Embryonic facial prominence (tissue), 1 donor: ENCODE measurements around the gene SNX33.
"Not testable (repeated sequence)": the region's sequence is repeated elsewhere in the genome, so short reads cannot be mapped to it uniquely, and the experiment has no call there.

ENCODE experiments used
- DNase-seq: peaks from one replicate; pipeline ENCODE4 v3.0.0-alpha.2; 2016; ENCODE audit errors: extremely low spot score

SNX33 gene, protein sequence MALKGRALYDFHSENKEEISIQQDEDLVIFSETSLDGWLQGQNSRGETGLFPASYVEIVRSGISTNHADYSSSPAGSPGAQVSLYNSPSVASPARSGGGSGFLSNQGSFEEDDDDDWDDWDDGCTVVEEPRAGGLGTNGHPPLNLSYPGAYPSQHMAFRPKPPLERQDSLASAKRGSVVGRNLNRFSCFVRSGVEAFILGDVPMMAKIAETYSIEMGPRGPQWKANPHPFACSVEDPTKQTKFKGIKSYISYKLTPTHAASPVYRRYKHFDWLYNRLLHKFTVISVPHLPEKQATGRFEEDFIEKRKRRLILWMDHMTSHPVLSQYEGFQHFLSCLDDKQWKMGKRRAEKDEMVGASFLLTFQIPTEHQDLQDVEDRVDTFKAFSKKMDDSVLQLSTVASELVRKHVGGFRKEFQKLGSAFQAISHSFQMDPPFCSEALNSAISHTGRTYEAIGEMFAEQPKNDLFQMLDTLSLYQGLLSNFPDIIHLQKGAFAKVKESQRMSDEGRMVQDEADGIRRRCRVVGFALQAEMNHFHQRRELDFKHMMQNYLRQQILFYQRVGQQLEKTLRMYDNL

DNA sequence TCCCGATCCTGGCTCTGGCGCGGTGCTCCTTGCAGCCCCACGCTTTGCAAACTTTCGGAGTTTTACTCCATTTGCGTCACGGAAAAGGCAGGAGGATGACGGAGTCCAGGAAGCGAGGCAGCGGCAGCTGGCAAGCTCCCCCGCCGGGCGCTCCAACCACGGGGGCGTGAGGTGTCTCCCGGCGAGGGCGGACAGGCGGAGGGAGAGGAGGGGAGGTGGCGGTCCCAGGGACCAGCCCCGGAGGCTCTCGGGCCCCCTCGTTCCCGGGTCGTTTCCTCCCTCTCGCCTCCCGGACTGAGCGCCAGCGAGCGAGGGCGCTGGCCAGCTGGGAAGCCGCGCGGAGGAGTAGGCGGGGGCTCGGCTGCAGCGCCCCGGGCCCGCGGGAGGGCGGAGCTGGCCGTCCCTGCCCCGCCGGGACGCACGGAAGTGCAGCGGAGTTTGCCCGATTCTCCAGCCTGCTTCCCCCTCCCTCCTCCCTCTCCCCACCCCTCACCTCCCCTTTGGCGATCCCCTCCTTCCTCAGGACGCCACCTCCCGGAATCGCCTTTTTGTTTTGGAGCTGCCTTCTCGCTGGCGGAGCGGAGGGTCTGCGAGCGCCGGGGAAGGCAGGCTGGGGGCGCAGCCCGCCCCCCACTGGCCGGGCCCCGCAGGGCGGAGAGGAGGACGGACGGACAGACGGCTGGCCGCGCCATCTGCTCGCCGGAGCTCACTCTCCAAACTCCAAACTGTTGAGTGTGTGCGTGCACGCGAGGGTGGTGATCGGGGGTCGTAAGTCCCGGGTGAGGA is at the start of gene SNX33:
TSS of gene SNX33 (plus strand) at position 543 of the 786 bp plus-strand sequence. CDS start 1,191 bp downstream, outside the sequence.
- DNase-seq, result peak; percentile 74

DNA sequence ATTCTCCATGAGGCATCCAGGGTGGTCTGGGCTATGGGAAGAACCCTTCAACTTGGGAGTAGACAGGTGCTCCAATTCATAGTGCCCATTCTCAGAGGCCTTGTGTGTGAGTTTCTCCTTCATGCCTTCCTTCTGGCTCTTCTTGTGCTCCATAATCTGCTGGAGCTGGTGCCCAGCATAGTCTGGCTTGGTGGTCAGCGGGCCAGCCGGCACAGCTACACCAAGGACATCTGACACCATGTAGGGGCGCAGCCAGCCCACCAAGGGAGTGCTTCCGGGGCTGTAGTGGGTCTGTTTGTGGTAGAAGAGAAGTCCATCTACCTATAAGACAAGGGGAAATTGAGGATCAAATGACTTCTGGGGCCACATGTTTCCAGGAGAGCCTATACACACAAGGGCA is 49.4 kb upstream of the SNX33 start:
- DNase-seq, result no peak

DNA sequence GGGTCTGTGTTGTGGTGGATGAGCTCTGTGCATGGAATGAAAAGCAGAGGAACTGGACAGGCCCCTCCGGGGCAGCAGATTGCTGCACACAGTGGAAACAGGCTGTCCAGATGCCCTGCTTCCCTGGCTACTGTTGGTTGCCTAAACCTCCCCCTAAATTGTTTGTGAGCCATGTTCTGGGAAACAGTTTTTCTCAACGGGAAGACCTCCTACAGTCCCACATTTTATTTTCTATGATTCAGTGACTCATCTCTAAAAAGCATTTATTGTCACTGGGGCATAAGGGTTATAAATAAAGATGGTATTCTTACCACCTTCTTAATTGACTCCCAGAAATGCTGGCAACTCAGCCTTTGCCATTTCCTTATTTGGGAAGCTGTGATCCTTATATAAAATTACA is 48.3 kb upstream of the SNX33 start:
- no peak for DNase-seq

DNA sequence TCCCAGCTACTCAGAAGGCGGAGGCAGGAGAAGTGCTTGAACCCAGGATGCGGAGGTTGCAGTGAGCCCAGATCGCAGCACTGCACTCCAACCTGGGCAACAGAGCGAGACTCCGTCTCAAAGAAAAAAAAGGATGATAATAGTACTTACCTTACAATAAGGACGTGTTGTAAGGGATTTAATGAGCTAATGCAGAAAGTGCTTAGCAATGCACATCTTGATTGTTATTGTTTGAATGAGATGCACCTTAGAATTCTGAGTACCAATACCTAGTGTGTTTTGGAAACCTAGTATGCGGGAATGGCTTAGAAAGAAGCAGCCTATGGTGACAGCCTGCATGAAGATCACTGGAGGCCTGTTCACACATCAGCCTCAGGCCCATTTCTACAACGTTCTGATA is 41.7 kb upstream of the SNX33 start:
- no peak for DNase-seq

DNA sequence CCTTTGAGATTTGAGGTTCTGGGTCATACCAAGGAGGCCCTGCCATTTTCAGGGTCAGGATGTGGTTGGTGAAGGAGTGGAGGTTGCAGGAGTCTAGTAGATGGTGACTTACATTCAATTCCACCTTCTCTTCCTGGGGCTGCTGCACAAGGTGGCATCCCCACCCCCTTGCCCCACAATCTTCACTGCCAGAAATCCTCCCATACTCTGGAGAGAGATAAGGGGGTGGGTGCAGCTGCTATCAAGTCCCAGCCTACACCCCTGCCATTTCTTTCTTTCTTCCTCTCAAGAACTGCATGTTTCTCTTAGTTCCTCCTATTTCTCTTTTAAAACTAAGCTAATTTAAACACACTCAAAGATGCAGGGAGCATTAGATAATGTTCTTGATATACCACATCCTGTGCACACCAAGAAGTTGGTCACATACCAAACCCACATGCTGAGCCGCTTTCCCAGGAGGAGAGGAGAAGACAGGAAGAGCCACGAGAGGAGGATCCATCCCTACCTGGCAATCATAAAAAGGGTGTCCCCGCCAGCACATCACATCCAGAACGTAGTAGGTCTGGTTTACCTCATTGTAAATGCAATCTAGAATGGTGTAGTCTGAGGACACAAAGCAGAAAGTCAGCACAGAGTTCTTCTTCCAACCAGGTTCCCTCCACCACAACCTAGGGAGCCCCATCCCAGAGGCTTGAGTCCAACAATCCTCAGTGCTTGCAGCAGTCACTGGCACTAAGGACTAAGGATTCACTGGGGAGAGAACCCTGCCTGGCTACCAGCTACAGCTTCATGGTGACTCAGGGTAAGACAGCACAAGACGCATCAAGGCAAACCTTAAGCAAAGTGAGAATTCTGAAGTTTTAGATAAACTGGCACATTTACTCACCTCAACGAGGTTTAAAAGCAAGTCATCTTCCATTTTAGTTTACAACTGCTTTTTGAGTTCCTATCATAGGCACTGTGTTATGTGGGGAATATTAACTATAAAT is 40.7 kb upstream of the SNX33 start:
- no peak for DNase-seq

DNA sequence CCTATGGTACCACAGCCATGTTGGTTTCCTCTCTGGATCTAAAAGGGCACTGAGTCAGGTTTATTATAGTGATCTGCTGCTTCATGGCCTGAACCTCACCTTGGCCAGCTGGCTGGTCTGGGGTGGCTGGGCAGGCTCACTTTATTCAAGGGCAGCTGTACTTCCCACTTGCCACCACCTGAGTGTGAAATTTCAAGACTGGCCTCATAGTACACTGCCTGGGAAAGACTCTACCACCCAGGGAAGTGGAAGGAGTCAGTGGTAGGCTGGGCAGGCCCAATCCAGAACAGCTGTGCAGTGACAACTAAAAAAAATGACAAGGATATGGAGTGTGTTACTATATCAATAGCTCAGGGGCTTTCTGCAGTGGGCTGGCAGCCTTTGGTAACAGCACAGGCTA is 30.9 kb upstream of the SNX33 start:
- DNase-seq, result no peak

DNA sequence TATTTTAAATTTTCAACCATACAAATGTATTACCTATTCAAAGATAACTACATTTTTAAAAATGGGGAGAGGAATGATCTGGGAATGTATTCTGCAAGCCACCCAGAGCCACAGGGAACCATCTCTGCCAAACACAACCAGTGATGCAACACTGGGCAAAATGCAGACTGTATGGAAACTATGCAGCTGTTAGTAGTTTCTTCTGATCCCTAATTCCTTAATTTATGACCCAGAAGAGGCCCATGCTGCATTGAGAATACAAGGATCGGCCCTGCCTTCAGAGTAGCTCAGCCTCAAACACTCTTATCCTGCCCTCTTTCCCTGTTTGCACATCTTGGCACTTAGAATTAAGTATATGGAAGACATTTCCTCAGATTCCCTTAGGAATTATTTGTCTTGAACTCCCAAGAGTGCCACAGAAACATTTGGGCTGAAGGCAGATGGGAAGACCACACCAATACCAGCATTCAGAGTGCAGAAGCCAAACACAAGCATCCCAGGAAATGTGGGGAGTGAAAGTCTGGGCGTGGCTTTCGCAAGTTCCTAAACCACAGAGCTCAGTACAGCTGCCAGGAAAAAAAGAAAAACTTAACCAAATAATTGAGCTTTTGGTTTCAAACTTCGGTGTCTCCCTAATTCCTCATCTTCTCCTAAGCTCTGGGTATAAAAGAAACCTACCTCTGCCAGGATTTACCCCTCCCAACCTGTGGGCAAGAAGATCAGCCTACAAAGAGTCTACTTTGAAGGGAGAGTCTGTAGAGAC is 27.5 kb upstream of the SNX33 start:
- DNase-seq, result no peak

DNA sequence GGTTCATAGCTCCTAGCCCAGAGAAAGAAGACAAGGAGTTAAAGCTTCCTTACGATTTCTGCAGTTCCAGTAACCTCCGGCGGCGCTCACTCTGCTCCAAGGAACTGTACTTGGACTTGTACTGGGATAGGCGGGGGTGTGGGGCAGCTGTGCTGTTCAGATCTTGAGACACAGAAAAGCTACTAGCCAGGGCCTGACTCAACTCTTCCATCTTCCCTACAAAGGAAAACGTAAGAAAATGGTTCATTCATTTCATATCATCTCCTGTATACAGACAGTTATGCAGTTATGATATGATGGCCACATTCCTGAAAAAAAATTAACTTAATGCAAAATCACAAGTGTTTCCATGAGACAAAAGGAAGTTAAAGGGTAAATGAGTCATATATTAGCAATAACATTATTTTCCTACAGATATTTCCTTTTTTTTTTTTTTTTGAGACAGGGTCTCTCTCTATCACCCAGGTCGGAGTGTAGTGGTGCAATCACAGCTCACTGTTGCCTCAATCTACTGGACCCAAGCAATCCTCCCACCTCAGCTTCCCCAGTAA is 26.8 kb upstream of the SNX33 start:
- peak; percentile 21 for DNase-seq

DNA sequence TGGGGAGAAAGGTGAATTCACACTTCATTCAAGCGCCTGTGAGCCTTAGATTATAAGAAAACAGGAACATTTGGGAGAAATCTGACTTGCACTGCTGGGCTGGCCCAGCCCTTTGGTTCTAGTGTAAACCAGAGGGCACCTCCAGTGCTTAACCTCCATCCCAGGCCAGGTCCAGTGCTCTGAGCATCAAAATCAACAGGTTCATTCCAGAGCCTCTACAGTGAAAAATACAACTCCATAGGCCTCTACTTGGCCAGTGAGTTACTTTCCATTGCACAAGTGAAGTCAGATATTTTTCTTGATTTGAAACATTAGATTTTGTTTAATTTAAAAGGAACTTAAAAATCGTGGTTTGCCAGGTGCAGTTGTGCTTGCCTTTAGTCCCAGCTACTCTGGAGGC is 25.2 kb upstream of the SNX33 start:
- DNase-seq, result no peak

DNA sequence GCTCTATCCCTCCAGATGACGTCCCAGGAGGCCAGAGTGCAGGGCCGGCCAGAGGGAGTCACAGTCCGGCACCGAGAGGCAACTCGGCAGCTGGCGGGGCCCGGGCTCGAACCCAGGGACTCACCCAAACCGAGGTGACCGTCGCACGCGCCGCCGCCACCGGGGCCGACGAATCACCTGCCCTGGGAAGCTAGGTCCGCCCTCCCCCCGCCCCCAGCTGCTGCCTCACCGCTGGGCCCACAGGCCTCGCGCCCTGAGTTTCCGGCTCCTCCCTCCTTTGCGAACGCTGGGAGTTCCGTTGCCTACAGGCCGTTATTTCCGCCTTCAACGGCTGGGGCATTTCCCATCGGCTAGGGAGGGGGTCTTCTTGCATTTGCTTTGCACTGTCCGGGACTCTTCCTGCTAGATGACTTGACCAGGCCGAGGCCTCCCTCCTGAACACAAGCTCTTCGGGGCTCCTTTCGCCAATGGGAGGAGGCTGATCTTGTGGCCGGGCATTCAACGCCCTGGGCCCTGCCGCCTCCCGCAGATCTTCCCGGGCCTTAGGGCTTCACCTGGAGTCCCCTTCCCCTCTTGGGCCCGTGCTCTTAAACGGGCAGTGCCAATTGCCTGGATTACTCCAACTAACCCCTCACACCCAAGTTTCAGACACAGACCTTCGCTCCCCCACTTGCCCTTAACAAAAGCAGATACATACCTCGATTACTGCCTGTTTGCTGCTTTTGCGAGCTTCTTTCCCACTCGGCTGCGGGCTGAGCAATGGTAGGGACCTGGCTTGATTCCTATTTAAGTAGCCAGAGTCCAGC is 22.0 kb upstream of the SNX33 start, which contains the start of gene SNUPN:
TSS of gene SNUPN (minus strand) at position 184 of the 806 bp plus-strand sequence. CDS start 4,674 bp downstream, outside the sequence.
- DNase-seq, result peak; percentile 90

DNA sequence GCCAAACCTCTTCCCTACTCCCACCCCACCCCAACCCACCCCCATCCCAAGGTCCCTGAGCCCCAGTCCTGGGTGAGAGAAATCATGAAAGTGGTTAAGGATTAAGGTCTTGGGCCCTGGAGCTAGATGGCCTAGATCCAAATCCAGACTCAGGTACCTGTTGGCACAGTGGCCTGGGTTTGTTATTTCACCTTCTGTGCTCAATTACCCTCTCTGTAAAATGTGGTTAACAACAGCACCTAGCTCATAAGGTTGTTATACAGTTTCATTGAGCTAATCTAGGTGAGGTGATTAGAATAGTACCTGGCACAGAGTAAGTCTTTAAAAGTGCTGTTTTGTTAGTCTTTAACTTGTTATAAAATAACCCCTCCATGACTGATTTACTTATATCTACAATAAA is 15.8 kb upstream of the SNX33 start:
- DNase-seq, result no peak

DNA sequence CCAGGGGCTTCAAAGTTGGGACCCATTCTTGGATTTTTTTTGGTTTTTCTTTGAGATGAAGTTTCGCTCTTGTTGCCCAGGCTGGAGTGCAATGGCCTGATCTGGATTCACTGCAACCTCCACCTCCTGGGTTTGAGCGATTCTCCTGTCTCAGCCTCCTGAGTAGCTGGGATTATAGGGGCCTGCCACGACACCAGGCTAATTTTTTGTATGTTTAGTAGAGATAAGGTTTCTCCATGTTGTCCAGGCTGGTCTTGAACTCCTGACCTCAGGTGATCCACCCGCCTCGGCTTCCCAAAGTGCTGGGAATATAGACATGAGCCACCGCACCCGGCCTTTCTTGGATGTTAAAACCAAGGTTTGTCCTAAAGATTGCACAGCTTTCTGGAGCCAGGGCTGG is 13.8 kb upstream of the SNX33 start:
- not testable (repeated sequence) for DNase-seq

DNA sequence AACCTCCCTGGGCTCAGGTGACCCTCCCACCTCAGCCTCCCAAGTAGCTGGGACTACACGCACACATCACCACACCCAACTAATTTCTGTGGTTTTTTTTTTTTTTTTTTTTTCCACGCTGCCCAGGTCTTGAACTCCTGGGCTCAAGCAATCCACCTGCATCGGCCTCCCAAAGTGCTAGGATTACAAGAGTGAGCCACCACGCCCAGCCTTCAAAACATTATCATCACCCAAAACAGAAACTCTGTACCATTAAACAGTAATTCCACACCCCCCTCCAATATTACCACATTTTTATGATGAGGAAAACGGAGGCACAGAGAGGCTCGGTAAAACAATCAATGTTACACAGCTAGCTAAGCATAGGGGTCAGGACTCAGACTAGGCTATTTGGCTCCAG is 11.7 kb upstream of the SNX33 start:
- no peak for DNase-seq

DNA sequence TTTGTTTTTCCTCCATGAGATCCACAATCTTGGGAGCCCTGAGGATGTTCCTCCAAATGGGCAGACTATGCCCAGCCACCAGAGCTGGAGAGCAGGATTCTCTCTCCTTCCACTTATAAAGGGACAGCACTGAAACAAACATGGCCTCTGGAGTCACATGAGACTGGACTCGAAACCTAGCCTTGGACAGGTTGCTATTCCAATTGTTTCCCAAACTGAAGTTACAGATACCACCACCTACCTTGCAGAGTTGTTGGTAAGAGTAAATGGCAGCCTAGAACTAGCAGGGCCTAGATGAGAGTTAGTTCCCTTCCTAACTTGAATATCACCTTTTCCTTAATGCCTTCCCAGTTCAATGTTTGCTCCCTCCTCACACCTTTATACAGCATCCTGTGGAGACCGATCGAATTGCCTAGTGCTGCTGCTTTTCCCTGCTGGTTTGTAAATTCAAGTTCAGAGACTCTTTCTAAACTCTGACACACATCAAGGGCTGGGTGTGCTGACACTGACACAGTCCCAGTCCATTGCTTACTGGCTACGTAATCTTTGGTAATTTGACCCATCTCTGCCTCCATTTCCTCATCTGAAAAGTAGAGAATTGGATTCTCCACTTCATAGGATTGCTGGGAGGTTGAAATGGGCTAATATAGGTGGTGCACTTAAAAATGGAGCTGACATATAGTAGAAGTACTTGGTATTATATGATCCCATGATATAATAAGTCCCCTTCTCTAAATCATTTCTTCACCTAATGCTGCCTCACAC is 10.3 kb upstream of the SNX33 start:
- no peak for DNase-seq

DNA sequence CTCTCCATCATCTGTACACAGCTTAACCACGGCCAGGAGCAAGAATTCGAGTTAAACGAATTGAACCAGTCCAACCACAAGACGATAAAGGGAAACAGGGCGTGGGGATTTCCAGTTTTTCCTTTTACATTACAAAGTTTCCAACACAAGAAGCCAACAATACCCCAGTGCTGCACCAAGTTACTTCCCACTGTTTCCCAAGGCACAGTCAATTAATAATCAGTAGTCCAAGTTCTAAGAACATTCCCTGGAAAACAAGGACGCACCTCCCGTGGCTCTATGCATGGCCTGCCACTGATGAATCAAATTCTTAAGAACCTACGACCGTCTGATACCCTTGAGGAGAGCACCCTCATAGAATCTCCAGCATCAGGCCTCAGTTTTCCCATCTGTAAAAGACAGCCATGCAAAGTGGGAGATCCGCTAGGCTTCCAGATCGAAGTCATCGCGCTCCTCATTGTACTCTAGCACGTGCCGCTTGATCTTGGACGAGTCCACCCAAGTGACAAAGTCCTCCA is 8.5 kb upstream of the SNX33 start:
- DNase-seq, result no peak

DNA sequence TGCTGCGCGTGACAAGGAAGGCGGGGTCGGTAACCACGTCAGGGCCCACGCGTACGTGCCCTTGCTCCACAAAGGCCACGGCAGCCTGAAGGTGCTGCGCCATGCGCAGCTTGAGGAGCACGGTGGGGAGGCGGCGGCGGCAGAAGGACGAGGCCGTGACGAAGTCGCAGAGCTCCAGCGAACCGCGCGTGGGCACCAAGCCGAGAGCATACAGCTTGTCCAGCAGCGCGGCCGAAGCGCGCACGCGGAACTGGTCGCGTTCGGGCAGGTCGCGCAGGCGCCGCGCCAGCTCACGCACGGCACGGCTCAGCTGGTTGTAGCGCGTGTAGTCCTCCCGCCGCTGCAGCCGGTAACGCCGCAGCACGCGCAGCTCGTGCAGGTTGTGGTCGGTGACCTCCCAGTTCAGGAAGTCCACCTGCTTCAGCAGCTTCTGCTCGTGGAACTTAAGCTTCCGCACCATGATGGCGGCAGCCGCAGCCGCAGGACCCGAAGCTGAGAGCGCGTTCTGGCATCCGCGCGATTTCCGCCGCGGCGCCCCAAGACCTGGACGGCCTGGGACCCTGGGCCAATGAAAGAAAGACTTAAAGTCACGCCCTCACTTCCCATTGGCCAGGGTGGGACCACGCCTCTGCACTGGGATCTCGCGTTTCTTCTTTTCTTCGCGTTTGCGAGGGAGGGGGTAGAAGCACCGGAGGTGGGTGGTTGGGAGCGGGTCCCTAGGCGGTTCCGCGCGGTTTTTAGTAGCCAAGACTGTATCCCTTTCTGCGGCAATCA is 7.8 kb upstream of the SNX33 start, which contains the start of gene IMP3:
TSS of gene IMP3 (minus strand) at position 516 of the 774 bp plus-strand sequence. CDS start at position 460, 56 bp downstream.
- DNase-seq, result peak; percentile 93

DNA sequence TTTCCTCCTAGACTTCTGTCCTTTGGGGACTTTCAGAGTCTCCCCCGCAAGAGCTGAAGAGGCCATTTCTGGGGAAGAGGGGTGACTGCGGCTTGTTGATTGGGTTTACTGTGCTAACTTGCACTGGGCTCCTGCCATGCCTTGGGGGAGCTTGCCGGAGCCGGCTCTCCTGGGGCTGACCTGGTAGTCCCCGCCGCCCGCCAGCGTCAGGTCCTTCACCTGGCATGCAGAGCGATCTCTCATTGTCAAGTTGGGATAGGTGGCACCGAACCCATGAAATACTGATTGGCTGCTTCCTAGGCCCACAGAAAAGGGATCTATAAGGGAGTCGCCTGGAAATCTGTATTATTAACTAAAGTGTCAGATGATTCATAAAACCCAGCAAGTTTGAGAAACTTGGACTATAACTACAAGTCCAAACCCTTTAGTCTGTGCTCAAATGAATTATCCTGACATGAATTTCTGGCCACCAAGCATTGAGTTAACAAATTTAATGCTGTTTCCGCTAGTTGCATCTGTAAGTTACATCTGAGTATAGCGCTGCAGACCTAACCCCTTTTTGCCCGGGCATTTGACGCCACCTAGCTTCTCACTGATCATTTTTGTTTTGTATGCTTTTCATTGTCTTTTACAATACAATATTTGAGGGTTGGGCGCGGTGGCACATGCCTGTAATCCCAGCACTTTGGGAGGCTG is 7.1 kb upstream of the SNX33 start:
- no peak for DNase-seq
